BJ (cell line): Measurements from ENCODE around the gene SPR. TPM values are rescaled to one million over a fixed set of nuclear protein-coding genes. Genes with fewer than 3 reads are reported as not detected.

ENCODE experiments used
- CTCF ChIA-PET: fragments of 350-600 bp; formaldehyde crosslinking; extraction: SDS; loops from one replicate; lab custom pipeline; 2021; ENCODE audit warnings: antibody characterized with exemption, inconsistent platforms; lab: Yijun Ruan, JAX
- POLR2A ChIA-PET: fragments of 300-600 bp; sonication (Branson Sonifier 250); formaldehyde crosslinking; extraction: SDS; loops from one replicate; lab custom pipeline; 2021; ENCODE audit warnings: antibody characterized with exemption; lab: Charles Lee
- DNase-seq: peaks from one replicate; pipeline ENCODE4 v3.0.0-alpha.2; 2011; ENCODE audit warnings: low read depth
- H3K27me3 ChIP-seq: 2 replicates; pipeline ENCODE4 v1.6.0; 2011; ENCODE audit warnings: low read length; ENCODE audit not compliant: control insufficient read depth, insufficient read depth
- H3K36me3 ChIP-seq: 2 replicates; pipeline ENCODE4 v1.5.1; 2011; ENCODE audit warnings: low read length; ENCODE audit not compliant: control insufficient read depth, insufficient read depth
- H3K4me3 ChIP-seq: 2 replicates; pipeline ENCODE4 v1.5.1; 2011; ENCODE audit warnings: low read depth, mild to moderate bottlenecking, control low read depth, low read length
- polyA plus RNA-seq: library from polyadenylated mRNA; depleted of rRNA; stranded (reverse); fragments of >200 nt; gene quantifications from 2 replicates; pipeline ENCODE4 v1.2.3, GENCODE V29; 2011; rRNA removed
- TF ChIP-seq, protein P1 (sequence below): IDR thresholded peaks from 2 replicates; pipeline ENCODE4 v1.5.1; 2011; ENCODE audit warnings: low read depth, mild to moderate bottlenecking, control low read depth, inconsistent platforms, low read length, moderate library complexity; ENCODE audit not compliant: insufficient read depth

SPR gene
- polyA plus RNA-seq, 1 experiment: 22.9 TPM

DNA sequence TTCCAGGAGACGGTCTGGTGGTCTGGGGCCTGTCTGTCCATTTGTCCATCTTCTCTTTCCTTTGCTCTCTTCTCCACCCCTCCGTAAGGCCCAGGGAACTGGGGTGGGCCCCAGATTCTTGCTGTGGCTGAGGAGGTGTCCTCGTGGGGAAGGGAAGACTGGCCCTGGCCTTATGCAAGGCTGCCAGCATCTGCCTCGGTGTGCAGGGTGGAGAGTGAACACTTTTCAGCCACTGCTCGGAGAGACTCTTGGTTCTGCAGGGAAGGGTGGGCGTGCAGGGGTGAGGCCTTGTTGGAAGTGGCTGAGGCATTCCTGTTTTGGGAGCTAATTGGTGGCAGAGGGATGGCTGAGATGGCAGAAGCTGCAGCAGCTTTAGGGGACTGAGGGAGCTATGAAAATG, 53.2 kb downstream of the SPR start:
- H3K4me3 ChIP-seq: no peak overlapping the region
- ChIA-PET CTCF (interaction anchor here (0.7 to 2.0 kb wide), 6 partner anchors 13 to 1430 kb away, joined by 3 to 6 read pairs (median 3); no protein-coding TSS in a partner anchor), POLR2A (no interaction called here)
- no peak for DNase-seq
- no peaks in the 10 kb centered on the region for H3K36me3 ChIP-seq
- peaks cover 10% of the 10 kb centered on the region for H3K27me3 ChIP-seq
- TF ChIP-seq, protein P1, sequence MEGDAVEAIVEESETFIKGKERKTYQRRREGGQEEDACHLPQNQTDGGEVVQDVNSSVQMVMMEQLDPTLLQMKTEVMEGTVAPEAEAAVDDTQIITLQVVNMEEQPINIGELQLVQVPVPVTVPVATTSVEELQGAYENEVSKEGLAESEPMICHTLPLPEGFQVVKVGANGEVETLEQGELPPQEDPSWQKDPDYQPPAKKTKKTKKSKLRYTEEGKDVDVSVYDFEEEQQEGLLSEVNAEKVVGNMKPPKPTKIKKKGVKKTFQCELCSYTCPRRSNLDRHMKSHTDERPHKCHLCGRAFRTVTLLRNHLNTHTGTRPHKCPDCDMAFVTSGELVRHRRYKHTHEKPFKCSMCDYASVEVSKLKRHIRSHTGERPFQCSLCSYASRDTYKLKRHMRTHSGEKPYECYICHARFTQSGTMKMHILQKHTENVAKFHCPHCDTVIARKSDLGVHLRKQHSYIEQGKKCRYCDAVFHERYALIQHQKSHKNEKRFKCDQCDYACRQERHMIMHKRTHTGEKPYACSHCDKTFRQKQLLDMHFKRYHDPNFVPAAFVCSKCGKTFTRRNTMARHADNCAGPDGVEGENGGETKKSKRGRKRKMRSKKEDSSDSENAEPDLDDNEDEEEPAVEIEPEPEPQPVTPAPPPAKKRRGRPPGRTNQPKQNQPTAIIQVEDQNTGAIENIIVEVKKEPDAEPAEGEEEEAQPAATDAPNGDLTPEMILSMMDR: no peak

DNA sequence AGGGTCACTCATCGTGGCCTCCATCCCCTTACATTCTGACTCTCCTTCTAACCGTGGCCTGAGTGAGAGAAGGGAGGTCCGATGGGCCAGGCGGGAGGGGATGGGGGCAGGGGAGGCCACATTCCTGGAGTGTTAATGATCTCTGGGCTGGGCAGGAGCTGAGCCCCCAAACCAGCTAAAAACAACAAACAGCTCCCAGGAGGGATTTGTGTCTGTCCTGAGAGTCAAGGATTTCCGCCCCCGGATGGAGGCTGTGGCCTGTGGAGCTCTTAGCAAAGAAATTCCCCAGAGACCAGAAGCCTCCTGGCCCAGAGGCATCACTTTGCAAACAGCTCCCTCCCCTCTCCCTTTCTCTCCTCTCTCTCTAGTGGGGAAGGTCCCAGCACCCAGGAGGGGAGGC, 53.6 kb downstream of the SPR start:
- H3K4me3 ChIP-seq: no peak overlapping the region

More for the DNA sequence above, 53.6 kb downstream of the SPR start:
- no peak for DNase-seq
- H3K27me3 ChIP-seq: peaks cover 9% of the 10 kb centered on the region
- ChIA-PET POLR2A (no interaction called here), CTCF (interaction anchor here (0.7 to 2.0 kb wide), 5 partner anchors 18 to 1431 kb away, joined by 3 to 6 read pairs (median 3); no protein-coding TSS in a partner anchor)
- H3K36me3 ChIP-seq: no peaks in the 10 kb centered on the region
- TF ChIP-seq, protein P1: no peak

Other genes with a start within 250 kb of the SPR start
- 15.5 and 19.5 TPM in 2 replicates for gene EXOC6B, start 61.4 kb upstream of the SPR start, polyA plus RNA-seq
- not detected in 2 replicates for gene EMX1, start 30.1 kb downstream of the SPR start, polyA plus RNA-seq
- 10.8 and 11.5 TPM in 2 replicates for gene SFXN5, start 184.3 kb downstream of the SPR start, polyA plus RNA-seq
- 42.5 and 52.0 TPM in 2 replicates for gene RAB11FIP5, start 225.5 kb downstream of the SPR start, polyA plus RNA-seq